ENCODE measurements around the gene DOHH. TPM values are rescaled to one million over a fixed set of nuclear protein-coding genes. Genes with fewer than 3 reads are reported as not detected.

Gene DOHH
- total RNA-seq, 4 donors from 2014 or later, result 19.5 to 37.5 (median 25.8) TPM

DNA sequence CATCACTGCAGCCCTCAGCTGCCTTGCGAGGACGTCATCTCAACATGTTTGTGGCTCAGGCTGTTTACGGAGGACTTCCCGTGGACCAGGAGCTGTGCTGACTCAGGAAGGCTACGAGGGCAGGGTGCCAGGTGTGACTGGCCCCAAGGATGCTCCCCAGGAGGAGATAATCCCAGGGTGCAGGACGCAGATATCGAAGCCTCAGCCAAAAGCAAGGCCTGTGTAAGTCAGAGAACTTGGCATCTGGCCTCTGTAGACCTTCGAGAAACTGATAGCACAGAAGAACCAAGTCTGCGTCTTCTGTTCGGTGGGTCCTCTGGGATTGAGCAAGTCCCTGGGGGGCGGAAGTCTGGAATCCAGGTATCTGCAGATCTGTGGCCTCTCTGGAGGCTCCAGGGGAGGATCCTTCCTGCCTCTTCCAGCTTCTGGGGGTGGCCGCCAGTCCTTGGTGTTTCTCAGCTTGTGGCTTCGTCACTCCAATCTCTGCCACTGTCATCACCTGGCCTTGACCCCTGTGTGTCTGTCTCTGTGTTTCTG, 2.6 kb upstream of the DOHH start:
- H3K4me1 ChIP-seq, result peaks cover 26 to 44% (median 38%) of the 10 kb centered on the region in 4 donors
- intact Hi-C loops (cut with DNase I), result no loop called here

DNA sequence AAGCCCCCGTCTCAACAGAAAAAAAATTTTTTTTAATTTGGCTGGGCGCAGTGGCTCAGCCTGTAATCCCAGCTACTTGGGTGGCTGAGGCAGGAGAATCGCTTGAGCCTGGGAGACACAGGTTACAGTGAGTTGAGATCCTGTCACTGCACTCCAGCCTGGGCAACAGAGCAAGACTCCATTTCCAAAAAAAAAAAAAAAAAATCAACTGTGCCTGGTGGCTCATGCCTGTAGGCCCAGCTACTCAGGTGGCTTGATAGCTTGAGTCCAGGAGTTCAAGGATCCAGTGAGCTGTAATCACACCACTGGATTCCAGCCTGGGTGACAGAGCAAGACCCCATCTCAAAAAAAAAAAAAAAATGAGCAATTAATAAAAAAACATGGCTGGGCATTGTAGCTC, 1.3 kb upstream of the DOHH start:
- Histone ChIP-seq H3K4me3 (no peak overlapping the region), H3K4me1 (peaks cover 15 to 36% (median 24%) of the 10 kb centered on the region in 4 donors), H3K9me3 (no peaks in the 10 kb centered on the region), H3K27me3 (no peaks in the 10 kb centered on the region), H3K27ac (replicated peaks in 1 of 4) (no peak overlapping the region), H3K36me3 (peaks cover 0 to 7% (median 4%) of the 10 kb centered on the region in 4 donors)
- intact Hi-C loops (cut with DNase I), result no loop called here
- TF ChIP-seq CTCF (IDR thresholded peaks at IDR 0.05) (no peak), EP300 (IDR thresholded peaks at IDR 0.05) (no peak), POLR2AphosphoS5 (IDR thresholded peaks at IDR 0.05) (no peak), POLR2A (IDR thresholded peaks at IDR 0.05; ENCODE audit: low read depth) (no peak)
- no peak for DNase-seq (ENCODE audit: extremely low spot score)
- 95% methylated on average over 3 of the region's 3 CpGs for WGBS

More for the DNA sequence above, 2.6 kb upstream of the DOHH start:
- WGBS, result 89% methylated on average over 10 of the region's 13 CpGs
- TF ChIP-seq POLR2A (IDR thresholded peaks at IDR 0.05; ENCODE audit: low read depth), result no peak
- no peak for TF ChIP-seq POLR2AphosphoS5 (IDR thresholded peaks at IDR 0.05)
- no peak for TF ChIP-seq CTCF (IDR thresholded peaks at IDR 0.05)
- no peak for TF ChIP-seq EP300 (IDR thresholded peaks at IDR 0.05)
- no peaks in the 10 kb centered on the region for H3K27me3 ChIP-seq
- no peak overlapping the region for H3K4me3 ChIP-seq
- no peak overlapping the region for H3K27ac ChIP-seq (replicated peaks in 1 of 4)
- DNase-seq (ENCODE audit: extremely low spot score), result no peak
- H3K9me3 ChIP-seq, result no peaks in the 10 kb centered on the region
- H3K36me3 ChIP-seq, result no peaks in the 10 kb centered on the region

DNA sequence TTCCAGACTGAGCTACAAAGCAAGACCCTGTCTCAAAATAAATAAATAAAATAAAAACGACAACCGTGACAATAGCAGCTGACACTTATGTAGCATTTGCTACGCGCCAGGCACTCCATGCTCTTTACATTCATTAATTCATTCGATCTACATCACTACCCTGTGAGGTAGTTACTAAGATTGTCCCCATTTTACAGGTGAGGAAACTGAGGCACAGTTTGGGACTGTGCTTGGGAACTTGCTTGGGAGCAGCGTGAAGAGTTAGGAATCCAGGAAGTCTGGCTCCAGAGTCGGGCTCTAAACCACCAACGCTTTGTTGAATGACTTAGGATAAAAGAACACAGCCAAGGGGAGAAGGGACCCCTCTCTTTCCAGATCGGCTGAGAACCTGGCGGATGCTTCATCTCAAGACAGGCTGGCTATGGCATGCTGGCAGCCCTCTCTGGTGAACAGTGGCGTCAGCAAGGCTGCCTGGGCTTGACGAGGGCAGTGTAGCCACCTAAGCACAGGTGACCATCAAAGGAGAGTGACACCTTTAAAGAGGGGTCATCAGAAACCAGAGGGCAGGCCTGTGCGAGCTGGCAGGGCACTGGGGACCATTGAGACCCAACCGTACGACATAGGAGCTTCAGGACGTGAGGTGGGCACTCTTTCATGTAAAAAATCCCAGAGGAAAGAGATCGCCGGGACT, 591 bp downstream of the DOHH start:
- peaks cover 12 to 26% (median 22%) of the 10 kb centered on the region in 4 donors for H3K36me3 ChIP-seq
- H3K9me3 ChIP-seq, result no peaks in the 10 kb centered on the region
- peak overlapping the region; percentile 85 to 90 (median 86) for H3K27ac ChIP-seq (replicated peaks in 1 of 4)
- TF ChIP-seq POLR2AphosphoS5 (IDR thresholded peaks at IDR 0.05) (no peak), EP300 (IDR thresholded peaks at IDR 0.05) (no peak), CTCF (IDR thresholded peaks at IDR 0.05) (no peak), POLR2A (IDR thresholded peaks at IDR 0.05; ENCODE audit: low read depth) (no peak)
- intact Hi-C loops (cut with DNase I), result no loop called here
- H3K27me3 ChIP-seq, result no peaks in the 10 kb centered on the region
- peak overlapping the region; percentile 81 to 91 (median 82) for H3K4me3 ChIP-seq
- no peak for DNase-seq (ENCODE audit: extremely low spot score)
- H3K4me1 ChIP-seq, result peaks cover 10 to 26% (median 17%) of the 10 kb centered on the region in 4 donors
- 30% methylated on average over 15 of the region's 18 CpGs for WGBS

- H3K9me3 ChIP-seq, result no peaks in the 10 kb centered on the region
- peaks cover 24 to 46% (median 41%) of the 10 kb centered on the region in 4 donors for H3K36me3 ChIP-seq
- no peak for TF ChIP-seq EP300 (IDR thresholded peaks at IDR 0.05)
- intact Hi-C loops (cut with DNase I), result no loop called here
- no peak for DNase-seq (ENCODE audit: extremely low spot score)
- H3K4me3 ChIP-seq, result no peak overlapping the region
- H3K27ac ChIP-seq (replicated peaks in 1 of 4), result no peak overlapping the region
- WGBS, result 97% methylated on average over 5 of the region's 5 CpGs
- H3K4me1 ChIP-seq, result peaks cover 10 to 26% (median 17%) of the 10 kb centered on the region in 4 donors
- H3K27me3 ChIP-seq, result no peaks in the 10 kb centered on the region
Measured at GRCh38 chr19:3497757-3498520, 2.5 kb downstream of the DOHH start.

Data from esophagus muscularis mucosa (tissue), 4 donors.